Stimulated activated CD8-positive, alpha-beta memory T cell treated with anti-CD3 and anti-CD28 coated beads, Interleukin-4, amount 100 ng/mL, for 1 hour (primary cell): Measurements from ENCODE around the gene MMADHC.
"Not testable (repeated sequence)": the region's sequence is repeated elsewhere in the genome, so short reads cannot be mapped to it uniquely, and the experiment has no call there.

Experiments used
- DNase-seq, 2 donors: peaks; one replicate each; pipeline ENCODE4 v3.0.0-alpha.2; 2020; ENCODE audit warnings: low read depth in 2 of 2, low spot score in 1 of 2

MMADHC gene

DNA sequence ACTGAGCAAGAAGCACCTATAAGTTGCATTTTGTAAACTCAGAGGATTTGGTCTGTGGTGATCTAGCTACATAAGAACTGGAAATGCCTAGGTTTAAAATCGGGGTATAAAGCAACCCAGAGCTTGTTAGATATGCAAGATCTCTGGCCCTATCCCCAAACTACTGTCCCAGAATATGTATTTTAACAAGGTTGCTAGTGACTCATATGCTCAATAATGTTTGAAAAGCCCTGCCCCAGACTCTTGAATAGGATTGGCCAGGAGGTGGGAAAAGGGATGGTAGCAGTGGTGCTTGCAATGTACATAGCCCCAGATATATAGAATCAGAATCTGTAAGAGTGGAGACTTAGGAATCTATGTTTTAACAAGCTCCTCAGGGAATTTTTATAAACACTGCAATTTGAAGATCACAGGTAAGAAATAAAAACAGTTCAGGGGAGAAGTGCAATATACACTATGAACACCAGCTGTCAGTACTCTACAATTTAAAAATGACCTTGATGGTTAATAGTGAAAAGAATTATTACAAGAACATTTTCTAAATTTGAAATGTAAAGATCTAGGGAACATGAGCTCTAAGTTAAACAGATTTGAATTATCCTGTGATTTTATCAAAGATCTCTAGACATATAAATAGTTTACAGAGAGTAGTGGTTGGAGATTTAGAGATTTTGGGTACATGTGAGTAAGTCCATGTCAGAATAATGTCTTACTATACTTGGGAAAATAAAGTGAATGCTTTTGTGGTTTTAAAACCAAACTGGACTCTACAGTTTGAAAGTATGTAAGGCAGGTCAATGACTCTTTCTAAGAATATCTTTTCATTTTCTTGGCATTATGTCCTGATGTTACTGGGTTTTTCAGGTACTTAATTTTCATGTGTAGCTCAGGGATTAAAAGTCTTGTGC, 7.7 kb upstream of the MMADHC start:
- DNase-seq: no peak

GRCh38 chr2:149594411-149594810, 6.8 kb upstream of the MMADHC start:
- DNase-seq: no peak

- DNase-seq: no peak
Measured at GRCh38 chr2:149587950-149588487, 444 bp upstream of the MMADHC start.

GRCh38 chr2:149586898-149587219, 716 bp downstream of the MMADHC start:
- DNase-seq: no peak

GRCh38 chr2:149586063-149586462, 1.5 kb downstream of the MMADHC start:
- no peak for DNase-seq

DNA sequence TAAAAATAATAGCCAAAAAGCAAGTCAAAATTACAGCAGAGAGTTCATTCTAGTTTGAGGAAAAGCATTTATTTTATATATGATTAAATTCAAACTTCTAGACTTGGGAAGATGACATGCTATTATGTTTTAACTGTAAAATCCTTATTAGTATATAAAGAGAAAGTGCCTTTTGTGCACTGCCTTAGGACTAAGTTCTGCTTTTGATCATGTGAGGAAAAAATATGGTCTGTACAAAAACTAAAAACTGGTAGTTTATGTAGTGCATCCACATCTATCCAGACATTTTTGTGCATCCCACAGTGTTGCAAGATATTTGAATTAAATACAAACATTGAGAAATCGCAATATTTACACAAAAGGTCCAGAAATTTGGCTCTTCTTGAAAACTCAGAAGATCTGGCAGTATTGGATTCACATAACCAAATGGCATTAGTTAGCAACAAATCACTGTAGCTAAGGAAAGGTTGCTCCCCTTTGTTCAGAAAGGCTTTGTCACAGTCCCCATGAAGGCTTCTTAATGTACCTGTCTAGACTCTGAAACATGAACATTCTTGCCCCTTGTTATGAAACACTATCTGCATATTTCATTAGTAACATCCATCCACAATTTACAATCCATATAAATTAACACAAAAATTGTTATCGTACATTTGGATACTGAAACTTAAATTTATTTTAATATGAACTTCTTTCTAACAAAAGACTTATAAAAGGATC, 2.2 kb downstream of the MMADHC start:
- no peak for DNase-seq

DNA sequence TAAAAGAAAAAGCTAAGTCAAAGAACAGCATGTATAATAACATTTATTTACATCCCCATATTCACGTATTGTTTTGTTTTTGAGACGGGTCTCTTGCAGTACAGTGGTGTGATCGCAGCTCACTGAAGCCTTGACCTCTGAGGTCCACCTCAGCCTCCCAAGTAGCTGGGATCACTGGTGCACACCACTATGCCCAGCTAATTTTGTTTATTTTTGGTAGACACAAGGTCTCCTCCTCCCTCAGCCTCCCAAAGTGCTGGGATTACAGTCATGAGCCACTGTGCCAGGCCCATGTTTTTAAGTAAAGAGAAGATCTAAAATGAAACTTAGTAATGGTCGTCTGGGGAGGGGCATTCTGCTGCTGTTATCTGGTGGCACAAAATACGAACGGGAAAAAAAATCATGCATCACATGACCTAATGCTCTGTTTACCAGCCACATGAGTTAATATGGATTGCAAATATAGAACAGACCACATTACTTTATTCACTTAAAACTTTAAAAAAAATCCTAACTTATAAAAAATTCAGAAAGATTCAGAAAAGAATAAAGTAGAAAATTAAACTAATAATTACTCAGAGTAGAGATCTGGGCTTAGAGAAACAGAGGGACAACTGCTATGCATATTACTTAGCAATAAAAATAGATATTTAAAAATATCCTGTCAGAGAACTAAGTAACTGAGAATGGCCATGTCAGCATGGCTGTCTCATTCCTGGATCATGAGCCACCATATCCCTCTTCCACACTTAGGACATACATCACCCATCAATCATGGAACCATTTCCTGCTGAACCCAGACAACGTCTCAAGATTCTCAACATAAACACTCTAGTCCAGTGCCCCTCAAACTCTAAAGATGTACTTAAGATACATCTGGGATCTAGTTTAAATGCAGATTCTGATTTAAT, 7.3 kb downstream of the MMADHC start:
- no peak for DNase-seq

GRCh38 chr2:149577269-149577668, 10.3 kb downstream of the MMADHC start:
- no peak for DNase-seq

- no peak for DNase-seq
Measured at GRCh38 chr2:149575752-149576151, 11.8 kb downstream of the MMADHC start.

GRCh38 chr2:149575277-149575676, 12.3 kb downstream of the MMADHC start:
- DNase-seq: no peak

DNA sequence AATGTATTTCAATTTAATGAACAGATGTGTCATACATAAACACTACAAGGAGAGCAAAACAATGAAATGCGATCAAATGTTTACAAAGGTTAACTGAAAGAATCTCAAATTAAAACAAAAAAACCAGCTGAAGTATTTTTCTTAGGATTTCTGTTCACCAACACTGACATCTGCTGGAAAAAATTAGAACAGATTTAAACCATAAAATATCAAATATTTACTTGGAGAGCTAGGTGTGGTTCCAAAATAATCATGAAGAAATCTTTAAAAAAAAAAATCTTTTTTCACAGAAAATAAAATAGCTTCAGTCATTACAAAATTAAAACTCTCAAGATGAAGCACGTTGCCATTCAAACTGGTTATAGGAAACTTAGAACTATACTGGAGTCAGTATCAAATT, 13.8 kb downstream of the MMADHC start:
- DNase-seq: no peak

DNA sequence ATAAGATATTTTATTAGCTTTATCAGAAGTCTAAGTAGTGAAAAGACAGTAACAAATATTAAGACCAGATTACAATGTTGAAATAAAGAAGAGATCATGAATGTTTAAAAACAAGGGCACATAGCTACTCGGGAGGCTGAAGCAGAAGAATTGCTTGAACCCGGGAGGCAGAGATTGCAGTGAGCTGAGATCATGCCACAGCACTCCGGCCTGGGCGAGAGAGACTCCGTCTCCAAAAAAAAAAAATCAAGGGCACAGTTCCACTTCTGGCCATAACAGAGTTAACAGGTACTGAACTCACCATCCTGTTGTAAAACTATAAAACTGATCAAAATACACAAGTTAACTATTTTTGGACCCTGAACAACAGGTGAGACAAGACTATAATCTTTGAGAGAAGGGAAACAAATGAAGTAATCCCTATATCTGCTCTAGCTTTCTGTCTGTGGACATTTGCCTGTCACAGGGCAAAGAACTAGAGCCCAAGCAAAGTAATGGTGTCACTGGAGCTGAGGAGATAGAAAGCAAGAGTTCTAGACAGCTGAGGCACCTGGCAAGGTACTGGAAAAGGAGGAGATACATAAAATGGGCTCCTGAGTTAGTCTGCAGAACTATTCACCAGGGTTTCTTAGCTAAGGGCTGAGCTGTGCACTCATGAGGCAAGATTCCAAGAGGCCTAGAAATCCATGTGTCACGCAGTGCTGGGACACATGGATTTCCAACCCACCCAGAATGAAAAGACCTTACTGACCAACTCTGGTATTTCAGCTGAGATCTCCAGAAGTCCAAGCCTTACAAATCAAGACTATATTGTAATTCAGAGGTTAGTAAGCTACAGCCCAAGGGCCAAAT, 15.2 kb downstream of the MMADHC start:
- no peak for DNase-seq

DNA sequence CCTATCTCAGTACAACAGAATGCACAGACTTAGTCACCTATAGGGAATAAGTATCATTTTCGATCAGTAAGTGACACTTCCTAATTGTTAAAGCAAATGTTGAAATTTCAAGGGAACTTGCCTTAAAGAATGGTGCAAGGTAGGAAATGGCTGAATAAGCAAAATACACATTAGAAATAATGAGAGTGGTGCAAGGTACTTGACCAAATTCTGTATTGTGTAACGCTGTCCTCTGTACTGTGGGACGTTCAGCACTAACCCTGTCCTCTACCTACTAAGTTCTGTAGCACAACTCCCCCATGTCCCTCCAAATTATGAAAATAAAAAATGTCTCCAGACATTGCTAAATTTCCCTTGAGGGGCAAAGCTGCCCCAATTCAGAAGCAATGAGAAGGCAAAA, 19.4 kb downstream of the MMADHC start:
- no peak for DNase-seq

DNA sequence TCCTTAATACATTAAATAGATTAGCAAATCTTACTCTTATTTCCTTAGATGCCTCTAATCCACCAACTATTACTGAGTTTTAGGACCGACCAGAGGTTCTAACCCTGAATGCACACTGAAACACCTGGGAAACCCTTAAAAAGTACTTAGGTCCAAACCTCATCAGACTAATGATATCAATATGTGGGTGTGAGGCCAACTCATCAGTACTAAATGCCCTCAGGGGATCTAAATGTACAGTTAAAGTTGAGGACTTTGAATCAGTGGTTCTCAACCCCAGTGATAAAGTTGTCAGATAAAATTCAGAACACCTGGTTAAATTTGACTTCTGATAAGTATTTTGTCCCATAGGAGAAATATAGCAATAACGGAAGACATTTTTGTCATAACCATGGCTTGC, 20.9 kb downstream of the MMADHC start:
- DNase-seq: no peak

DNA sequence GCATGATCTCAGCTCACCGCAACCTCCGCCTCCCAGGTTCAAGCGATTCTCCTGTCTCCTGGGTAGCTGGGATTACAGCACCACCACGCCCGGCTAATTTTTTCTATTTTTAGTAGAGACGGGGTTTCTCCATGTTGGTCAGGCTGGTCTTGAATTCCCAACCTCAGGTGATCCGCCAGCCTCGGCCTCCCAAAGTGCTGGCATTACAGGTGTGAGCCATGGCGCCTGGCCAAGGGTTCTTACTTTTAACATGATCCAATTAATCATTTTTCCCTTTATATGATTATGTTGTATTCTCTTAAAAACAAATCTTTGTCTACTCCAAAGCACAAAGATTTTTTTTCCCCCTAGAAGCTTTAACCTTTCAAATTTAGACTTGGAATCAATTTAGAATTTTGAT, 21.9 kb downstream of the MMADHC start:
- not testable (repeated sequence) for DNase-seq

- DNase-seq: no peak
Measured at GRCh38 chr2:149564983-149565382, 22.6 kb downstream of the MMADHC start.

- no peak for DNase-seq
Measured at GRCh38 chr2:149564097-149564496, 23.5 kb downstream of the MMADHC start.

DNA sequence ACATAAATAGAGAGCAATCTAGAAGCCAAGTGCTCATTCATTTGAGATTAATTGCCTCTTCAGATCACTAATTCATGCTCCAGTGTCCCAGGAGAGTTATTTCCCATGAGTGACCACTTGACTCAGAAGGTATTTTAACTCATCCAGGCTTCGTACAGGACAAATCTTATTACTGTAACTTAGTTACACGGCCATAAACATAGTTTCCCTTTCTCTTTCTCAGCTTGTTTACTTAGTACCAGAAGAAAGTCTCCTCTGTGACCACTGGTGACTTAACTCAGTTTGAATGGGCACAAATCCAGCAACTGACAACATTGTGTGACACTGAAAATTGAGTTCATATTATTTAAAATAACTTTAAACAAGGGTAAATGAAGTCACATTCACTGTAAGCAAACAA, 25.3 kb downstream of the MMADHC start:
- no peak for DNase-seq

GRCh38 chr2:149561309-149561926, 26.2 kb downstream of the MMADHC start:
- no peak for DNase-seq
